Progenitor cell of endocrine pancreas (in vitro differentiated cells): ENCODE measurements around the gene PLEKHG4. TPM values are rescaled to one million over a fixed set of nuclear protein-coding genes. Genes with fewer than 3 reads are reported as not detected.

Experiments used
- DNase-seq: peaks from one replicate; pipeline ENCODE4 v3.0.0; 2021; ENCODE audit warnings: low spot score; ENCODE audit not compliant: unreplicated experiment
- H3K27ac Mint-ChIP-seq: 2 replicates; pipeline ENCODE4 v1.8.0; 2021; ENCODE audit warnings: mild to moderate bottlenecking, moderate library complexity, mixed read lengths
- H3K27me3 Mint-ChIP-seq: 2 replicates; pipeline ENCODE4 v1.8.0; 2021; ENCODE audit warnings: mixed read lengths
- H3K36me3 Mint-ChIP-seq: 2 replicates; pipeline ENCODE4 v1.8.0; 2022; ENCODE audit warnings: mixed read lengths; ENCODE audit not compliant: insufficient read depth
- H3K4me1 Mint-ChIP-seq: 2 replicates; pipeline ENCODE4 v1.8.0; 2021; ENCODE audit warnings: low read depth, mixed read lengths
- H3K4me3 Mint-ChIP-seq: 2 replicates; pipeline ENCODE4 v1.8.0; 2021; ENCODE audit warnings: low read depth, mild to moderate bottlenecking, moderate library complexity, mixed read lengths
- H3K9me3 Mint-ChIP-seq: 2 replicates; pipeline ENCODE4 v1.8.0; 2021; ENCODE audit warnings: low read depth, mixed read lengths
- total RNA-seq: library from RNA; stranded (reverse); gene quantifications from 2 replicates; pipeline ENCODE4 v1.2.1, GENCODE V29; 2021
- TF ChIP-seq, protein P1 (sequence below): fragments of 200-600 bp; sonication (generic); IDR thresholded peaks from one replicate; pipeline ENCODE4 v1.5.0; 2021; ENCODE audit warnings: antibody characterized with exemption, mild to moderate bottlenecking; ENCODE audit not compliant: unreplicated experiment

The PLEKHG4 gene
- total RNA-seq, 1 donor from 2014 or later: 3.3 TPM

GRCh38 chr16:67296420-67296819 lies 17.1 kb downstream of the PLEKHG4 start:
- TF ChIP-seq, protein P1, sequence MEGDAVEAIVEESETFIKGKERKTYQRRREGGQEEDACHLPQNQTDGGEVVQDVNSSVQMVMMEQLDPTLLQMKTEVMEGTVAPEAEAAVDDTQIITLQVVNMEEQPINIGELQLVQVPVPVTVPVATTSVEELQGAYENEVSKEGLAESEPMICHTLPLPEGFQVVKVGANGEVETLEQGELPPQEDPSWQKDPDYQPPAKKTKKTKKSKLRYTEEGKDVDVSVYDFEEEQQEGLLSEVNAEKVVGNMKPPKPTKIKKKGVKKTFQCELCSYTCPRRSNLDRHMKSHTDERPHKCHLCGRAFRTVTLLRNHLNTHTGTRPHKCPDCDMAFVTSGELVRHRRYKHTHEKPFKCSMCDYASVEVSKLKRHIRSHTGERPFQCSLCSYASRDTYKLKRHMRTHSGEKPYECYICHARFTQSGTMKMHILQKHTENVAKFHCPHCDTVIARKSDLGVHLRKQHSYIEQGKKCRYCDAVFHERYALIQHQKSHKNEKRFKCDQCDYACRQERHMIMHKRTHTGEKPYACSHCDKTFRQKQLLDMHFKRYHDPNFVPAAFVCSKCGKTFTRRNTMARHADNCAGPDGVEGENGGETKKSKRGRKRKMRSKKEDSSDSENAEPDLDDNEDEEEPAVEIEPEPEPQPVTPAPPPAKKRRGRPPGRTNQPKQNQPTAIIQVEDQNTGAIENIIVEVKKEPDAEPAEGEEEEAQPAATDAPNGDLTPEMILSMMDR: no peak
- no peak for DNase-seq
- no peaks in the 10 kb centered on the region for H3K4me1 Mint-ChIP-seq
- no peaks in the 10 kb centered on the region for H3K9me3 Mint-ChIP-seq
- no peaks in the 10 kb centered on the region for H3K36me3 Mint-ChIP-seq
- H3K27ac Mint-ChIP-seq: no peak overlapping the region
- no peak overlapping the region for H3K4me3 Mint-ChIP-seq
- peaks cover 31% of the 10 kb centered on the region for H3K27me3 Mint-ChIP-seq

DNA sequence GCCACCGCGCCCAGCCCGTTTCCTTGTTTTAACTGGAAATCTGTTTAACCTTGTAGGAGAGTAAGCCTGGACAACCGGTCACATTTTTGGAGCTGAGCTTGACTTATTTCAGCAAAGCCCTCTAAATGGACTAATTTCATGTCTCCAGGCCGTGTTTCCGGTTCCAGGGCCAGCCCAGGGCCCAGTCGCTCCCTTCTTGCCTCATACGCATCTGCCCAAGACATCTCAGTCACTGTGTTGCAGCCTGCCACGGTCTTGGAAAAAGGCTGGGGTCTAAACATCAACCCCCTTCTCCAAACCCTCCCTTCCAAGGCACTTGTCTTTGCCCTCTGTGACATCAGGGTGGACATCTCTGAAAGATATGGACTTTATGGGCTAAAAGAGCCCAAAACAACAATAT lies 18.9 kb downstream of the PLEKHG4 start:
- no peaks in the 10 kb centered on the region for H3K36me3 Mint-ChIP-seq
- no peak for DNase-seq
- H3K9me3 Mint-ChIP-seq: no peaks in the 10 kb centered on the region
- no peak overlapping the region for H3K27ac Mint-ChIP-seq
- peaks cover 27% of the 10 kb centered on the region for H3K27me3 Mint-ChIP-seq
- TF ChIP-seq, protein P1: no peak
- H3K4me1 Mint-ChIP-seq: no peaks in the 10 kb centered on the region
- H3K4me3 Mint-ChIP-seq: no peak overlapping the region

GRCh38 chr16:67299269-67299668 lies 19.9 kb downstream of the PLEKHG4 start:
- no peaks in the 10 kb centered on the region for H3K4me1 Mint-ChIP-seq
- H3K27ac Mint-ChIP-seq: no peak overlapping the region

DNA sequence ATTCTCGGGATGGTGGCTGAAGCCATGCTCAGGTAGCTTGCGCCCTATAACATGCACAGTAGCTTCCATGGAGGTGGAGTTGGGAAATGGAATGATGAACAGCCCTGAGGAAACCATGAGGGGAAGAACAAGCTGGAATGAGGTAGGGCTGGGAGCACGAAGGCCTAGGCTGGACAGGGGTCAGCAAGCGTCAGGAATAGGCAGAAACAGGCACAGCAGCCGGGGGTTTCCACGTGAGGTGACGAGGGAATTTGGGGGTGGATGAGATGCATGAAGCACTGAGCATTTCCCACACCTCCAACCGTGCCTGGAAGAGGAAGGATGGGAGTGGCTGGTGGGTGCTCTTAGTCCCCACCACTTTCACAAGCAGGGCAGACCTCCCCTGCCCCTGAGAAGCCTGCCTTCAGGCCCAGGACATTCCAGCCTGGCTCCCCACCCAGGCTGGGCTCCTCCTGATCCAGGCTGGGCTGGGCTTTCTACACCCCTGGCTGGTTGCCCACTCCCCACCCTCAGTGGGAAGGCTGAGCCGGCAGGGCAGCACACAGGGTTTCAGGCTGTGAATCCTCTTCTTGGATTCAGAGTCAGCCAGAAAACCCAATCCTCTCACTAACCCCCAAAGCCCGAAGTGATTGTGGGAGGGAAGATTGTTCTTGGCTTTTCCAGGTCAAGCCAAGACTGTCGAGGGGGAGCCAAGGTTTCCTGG lies 21.9 kb downstream of the PLEKHG4 start:
- no peaks in the 10 kb centered on the region for H3K4me1 Mint-ChIP-seq
- TF ChIP-seq, protein P1: no peak
- no peak overlapping the region for H3K27ac Mint-ChIP-seq
- H3K27me3 Mint-ChIP-seq: peaks cover 23% of the 10 kb centered on the region
- H3K36me3 Mint-ChIP-seq: no peaks in the 10 kb centered on the region
- no peak overlapping the region for H3K4me3 Mint-ChIP-seq
- peaks cover 4% of the 10 kb centered on the region for H3K9me3 Mint-ChIP-seq
- no peak for DNase-seq

More at GRCh38 chr16:67299269-67299668, 19.9 kb downstream of the PLEKHG4 start:
- H3K4me3 Mint-ChIP-seq: no peak overlapping the region
- peaks cover 27% of the 10 kb centered on the region for H3K27me3 Mint-ChIP-seq
- no peaks in the 10 kb centered on the region for H3K36me3 Mint-ChIP-seq
- no peaks in the 10 kb centered on the region for H3K9me3 Mint-ChIP-seq
- TF ChIP-seq, protein P1: no peak
- DNase-seq: no peak

DNA sequence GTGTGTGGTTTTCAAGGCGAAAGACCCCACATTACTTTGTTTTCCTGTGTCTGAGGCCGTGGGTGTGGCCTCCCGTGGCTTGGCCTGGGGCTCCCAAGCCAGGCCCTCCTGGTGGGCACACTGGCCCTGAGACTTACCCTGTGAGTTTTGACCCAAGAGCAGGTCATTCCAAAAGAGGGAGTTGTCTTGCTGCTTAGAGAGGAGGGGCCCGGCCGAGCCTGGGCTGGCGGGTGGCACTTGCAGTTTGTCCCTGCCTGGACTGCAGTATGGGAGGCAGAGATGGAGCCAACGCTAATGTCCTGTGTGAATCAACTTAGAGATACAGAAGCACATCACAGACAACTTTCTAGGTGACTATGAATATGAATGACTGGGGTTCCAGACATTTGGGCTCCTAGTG lies 22.7 kb downstream of the PLEKHG4 start:
- H3K4me3 Mint-ChIP-seq: no peak overlapping the region
- TF ChIP-seq, protein P1: no peak

More for the DNA sequence above, 22.7 kb downstream of the PLEKHG4 start:
- H3K27ac Mint-ChIP-seq: no peak overlapping the region
- H3K9me3 Mint-ChIP-seq: peaks cover 4% of the 10 kb centered on the region
- peaks cover 22% of the 10 kb centered on the region for H3K27me3 Mint-ChIP-seq
- H3K36me3 Mint-ChIP-seq: no peaks in the 10 kb centered on the region
- no peaks in the 10 kb centered on the region for H3K4me1 Mint-ChIP-seq
- DNase-seq: no peak
